OCI-LY1 (cell line): ENCODE data around the gene HPRT1.
A peak's percentile ranks its signal among the peaks of the same experiment; 100 is the strongest.

Experiments
- H2AFZ ChIP-seq: fragments of 200-600 bp; sonication (generic), shearing (Covaris generic); 2 replicates; pipeline ENCODE4 v1.6.0; 2014; ENCODE audit warnings: antibody characterized with exemption, mild to moderate bottlenecking, low read length
- H3F3A ChIP-seq: fragments of 200-600 bp; sonication (generic), shearing (Covaris generic); 2 replicates; pipeline ENCODE4 v1.6.0; 2014; ENCODE audit warnings: mild to moderate bottlenecking, antibody characterized with exemption, low read length, moderate library complexity; ENCODE audit not compliant: insufficient read depth
- H3K27ac ChIP-seq: fragments of 200-600 bp; sonication (generic); 2 replicates; pipeline ENCODE4 v1.5.1; 2014; ENCODE audit warnings: low read length, mixed run types, mild to moderate bottlenecking, low read depth; ENCODE audit not compliant: poor library complexity, severe bottlenecking
- H3K27me3 ChIP-seq: fragments of 200-600 bp; sonication (generic); 2 replicates; pipeline ENCODE4 v1.6.0; 2014; ENCODE audit warnings: antibody characterized with exemption, mild to moderate bottlenecking, low read length, moderate library complexity; ENCODE audit not compliant: insufficient read depth
- H3K36me3 ChIP-seq: fragments of 200-600 bp; sonication (generic); 2 replicates; pipeline ENCODE4 v1.6.1; 2014; ENCODE audit warnings: mild to moderate bottlenecking, antibody characterized with exemption, low read length, moderate library complexity, mixed read lengths; ENCODE audit not compliant: insufficient read depth
- H3K4me1 ChIP-seq: fragments of 200-600 bp; sonication (generic); 2 replicates; pipeline ENCODE4 v1.5.1; 2014; ENCODE audit warnings: mild to moderate bottlenecking, low read length, moderate library complexity; ENCODE audit not compliant: insufficient read depth, severe bottlenecking
- H3K4me2 ChIP-seq: fragments of 200-600 bp; sonication (generic), shearing (Covaris generic); 2 replicates; pipeline ENCODE4 v1.6.1; 2014; ENCODE audit warnings: low read length
- H3K4me3 ChIP-seq: fragments of 200-600 bp; sonication (generic); 2 replicates; pipeline ENCODE4 v1.5.1; 2014; ENCODE audit warnings: low read length, low read depth, mild to moderate bottlenecking, mixed read lengths; ENCODE audit not compliant: poor library complexity, severe bottlenecking
- H3K79me2 ChIP-seq: fragments of 200-600 bp; shearing (Covaris generic); 2 replicates; pipeline ENCODE4 v1.6.1; 2016; ENCODE audit warnings: mixed run types, low read length, mixed read lengths; ENCODE audit not compliant: insufficient read depth
- H3K9ac ChIP-seq: fragments of 200-600 bp; sonication (generic), shearing (Covaris generic); 2 replicates; pipeline ENCODE4 v1.6.1; 2014; ENCODE audit warnings: mild to moderate bottlenecking, low read length, mixed read lengths
- H3K9me2 ChIP-seq: fragments of 200-600 bp; sonication (generic), shearing (Covaris generic); 2 replicates; pipeline ENCODE4 v1.6.1; 2014; ENCODE audit warnings: low read depth, mild to moderate bottlenecking, low read length, mixed read lengths
- H3K9me3 ChIP-seq: fragments of 200-600 bp; shearing (Covaris generic); 2 replicates; pipeline ENCODE4 v1.6.1; 2014; ENCODE audit warnings: low read length, mixed read lengths
- H4K20me1 ChIP-seq: fragments of 200-600 bp; sonication (generic), shearing (Covaris generic); 2 replicates; pipeline ENCODE4 v1.6.0; 2016; ENCODE audit warnings: mild to moderate bottlenecking, low read length; ENCODE audit not compliant: insufficient read depth
- EZH2 ChIP-seq: fragments of 200-600 bp; sonication (generic), shearing (Covaris generic); IDR thresholded peaks from 2 replicates; pipeline ENCODE4 v1.8.0; 2017; ENCODE audit warnings: borderline replicate concordance, mixed run types, mild to moderate bottlenecking, antibody characterized with exemption, low read length, moderate library complexity, mixed read lengths
- TF ChIP-seq, protein P1 (sequence below): fragments of 200-600 bp; sonication (generic), shearing (Covaris generic); IDR thresholded peaks from 2 replicates; pipeline ENCODE4 v1.5.1; 2017; ENCODE audit warnings: mild to moderate bottlenecking, antibody characterized with exemption, low read length, moderate library complexity, mixed read lengths

The HPRT1 gene

DNA sequence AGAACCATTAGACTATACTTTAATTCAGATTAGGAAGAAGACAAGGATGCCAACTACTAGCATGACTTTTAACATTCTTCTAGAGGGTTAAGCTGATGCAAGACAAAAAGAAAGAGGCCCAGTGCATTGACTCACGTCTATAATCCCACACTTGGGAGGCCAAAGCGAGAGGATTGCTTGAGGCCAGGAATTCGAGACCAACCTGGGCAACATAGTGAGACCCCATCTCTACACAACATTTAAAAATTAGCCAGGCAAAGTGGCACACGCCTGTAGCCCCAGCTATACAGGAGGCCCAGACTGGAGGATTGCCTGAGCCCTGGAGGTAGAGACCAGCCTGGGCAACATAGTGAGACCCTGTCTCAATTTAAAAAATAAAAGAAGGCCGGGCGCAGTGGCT, 40.2 kb upstream of the HPRT1 start:
- no peaks in the 10 kb centered on the region for H3K4me1 ChIP-seq
- no peaks in the 10 kb centered on the region for H3K27me3 ChIP-seq
- no peaks in the 10 kb centered on the region for H3K79me2 ChIP-seq
- no peak overlapping the region for H3K9ac ChIP-seq
- H4K20me1 ChIP-seq, result no peaks in the 10 kb centered on the region
- H3F3A ChIP-seq, result no peaks in the 10 kb centered on the region
- peaks cover 44% of the 10 kb centered on the region for H3K36me3 ChIP-seq
- H3K9me2 ChIP-seq, result no peaks in the 10 kb centered on the region
- H3K4me3 ChIP-seq, result no peak overlapping the region
- TF ChIP-seq EZH2, result no peak
- TF ChIP-seq, protein P1, sequence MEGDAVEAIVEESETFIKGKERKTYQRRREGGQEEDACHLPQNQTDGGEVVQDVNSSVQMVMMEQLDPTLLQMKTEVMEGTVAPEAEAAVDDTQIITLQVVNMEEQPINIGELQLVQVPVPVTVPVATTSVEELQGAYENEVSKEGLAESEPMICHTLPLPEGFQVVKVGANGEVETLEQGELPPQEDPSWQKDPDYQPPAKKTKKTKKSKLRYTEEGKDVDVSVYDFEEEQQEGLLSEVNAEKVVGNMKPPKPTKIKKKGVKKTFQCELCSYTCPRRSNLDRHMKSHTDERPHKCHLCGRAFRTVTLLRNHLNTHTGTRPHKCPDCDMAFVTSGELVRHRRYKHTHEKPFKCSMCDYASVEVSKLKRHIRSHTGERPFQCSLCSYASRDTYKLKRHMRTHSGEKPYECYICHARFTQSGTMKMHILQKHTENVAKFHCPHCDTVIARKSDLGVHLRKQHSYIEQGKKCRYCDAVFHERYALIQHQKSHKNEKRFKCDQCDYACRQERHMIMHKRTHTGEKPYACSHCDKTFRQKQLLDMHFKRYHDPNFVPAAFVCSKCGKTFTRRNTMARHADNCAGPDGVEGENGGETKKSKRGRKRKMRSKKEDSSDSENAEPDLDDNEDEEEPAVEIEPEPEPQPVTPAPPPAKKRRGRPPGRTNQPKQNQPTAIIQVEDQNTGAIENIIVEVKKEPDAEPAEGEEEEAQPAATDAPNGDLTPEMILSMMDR, result no peak
- H3K4me2 ChIP-seq, result no peak overlapping the region
- no peak overlapping the region for H3K27ac ChIP-seq
- H2AFZ ChIP-seq, result no peak overlapping the region
- H3K9me3 ChIP-seq, result no peaks in the 10 kb centered on the region

DNA sequence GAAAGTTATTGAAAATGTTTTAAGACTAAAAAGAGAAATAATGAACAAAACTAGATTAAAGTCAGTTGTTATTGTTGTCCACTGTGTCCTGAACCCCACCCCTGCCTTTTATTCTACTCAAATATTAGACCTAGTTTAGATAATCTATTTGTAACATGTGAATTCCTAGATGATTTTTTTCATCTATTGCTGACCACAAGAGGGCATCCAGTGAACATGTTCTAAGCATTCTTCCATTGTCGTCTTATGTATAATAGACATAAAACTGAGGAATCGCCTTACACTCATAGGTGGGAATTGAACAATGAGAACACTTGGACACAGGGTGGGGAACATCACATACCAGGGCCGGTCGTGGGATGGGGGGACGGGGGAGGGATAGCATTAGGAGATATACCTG, 36.4 kb upstream of the HPRT1 start:
- TF ChIP-seq EZH2, result no peak
- TF ChIP-seq, protein P1, result peak; percentile 36; the same call in 1 of the 2 replicates
- H3K27ac ChIP-seq, result no peak overlapping the region
- H3K4me3 ChIP-seq, result no peak overlapping the region
- H3K4me1 ChIP-seq, result no peaks in the 10 kb centered on the region
- no peaks in the 10 kb centered on the region for H3K9me2 ChIP-seq
- H4K20me1 ChIP-seq, result no peaks in the 10 kb centered on the region
- H2AFZ ChIP-seq, result no peak overlapping the region
- peaks cover 35% of the 10 kb centered on the region for H3K36me3 ChIP-seq
- H3K9ac ChIP-seq, result no peak overlapping the region
- no peaks in the 10 kb centered on the region for H3K27me3 ChIP-seq
- H3K79me2 ChIP-seq, result no peaks in the 10 kb centered on the region
- no peak overlapping the region for H3K4me2 ChIP-seq
- H3F3A ChIP-seq, result no peaks in the 10 kb centered on the region
- no peaks in the 10 kb centered on the region for H3K9me3 ChIP-seq

DNA sequence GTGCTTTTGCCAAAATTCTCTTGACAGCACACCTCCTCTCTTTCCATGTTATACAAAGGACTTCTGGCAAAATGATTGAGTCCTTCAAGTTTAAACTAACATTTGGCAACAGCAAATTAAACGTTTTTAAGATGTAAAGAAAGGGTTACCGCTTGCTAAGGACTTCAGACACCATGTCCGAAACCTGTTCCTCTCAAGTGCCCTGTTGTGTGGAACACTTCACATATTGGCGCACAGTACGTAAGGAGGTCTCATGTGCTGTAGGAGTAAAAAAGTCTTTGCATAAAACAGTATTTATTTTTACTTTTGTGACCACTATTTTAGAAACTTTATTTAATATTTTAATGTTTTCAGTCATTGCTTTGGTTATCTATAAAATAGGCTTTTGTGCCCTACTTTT, 33.7 kb upstream of the HPRT1 start:
- Histone ChIP-seq H3K79me2 (no peaks in the 10 kb centered on the region), H3K4me2 (no peak overlapping the region), H3K27me3 (no peaks in the 10 kb centered on the region), H3K9me2 (no peaks in the 10 kb centered on the region), H2AFZ (no peak overlapping the region), H3K27ac (no peak overlapping the region), H3F3A (no peaks in the 10 kb centered on the region), H3K36me3 (peaks cover 50% of the 10 kb centered on the region), H3K4me1 (no peaks in the 10 kb centered on the region), H3K9ac (no peak overlapping the region), H3K9me3 (no peaks in the 10 kb centered on the region), H3K4me3 (no peak overlapping the region), H4K20me1 (no peaks in the 10 kb centered on the region)
- TF ChIP-seq EZH2, result no peak
- TF ChIP-seq, protein P1, result no peak
